HG02970 (cell line): Measurements from ENCODE around the gene FNDC11.

Source experiments
- ATAC-seq: cut with Tn5 transposase; IDR thresholded peaks from one replicate; pipeline ENCODE4 v1.9.1; 2021; ENCODE audit warnings: mild to moderate bottlenecking, moderate library complexity, moderate number of reproducible peaks; ENCODE audit not compliant: unreplicated experiment, low FRiP score

FNDC11 gene

DNA sequence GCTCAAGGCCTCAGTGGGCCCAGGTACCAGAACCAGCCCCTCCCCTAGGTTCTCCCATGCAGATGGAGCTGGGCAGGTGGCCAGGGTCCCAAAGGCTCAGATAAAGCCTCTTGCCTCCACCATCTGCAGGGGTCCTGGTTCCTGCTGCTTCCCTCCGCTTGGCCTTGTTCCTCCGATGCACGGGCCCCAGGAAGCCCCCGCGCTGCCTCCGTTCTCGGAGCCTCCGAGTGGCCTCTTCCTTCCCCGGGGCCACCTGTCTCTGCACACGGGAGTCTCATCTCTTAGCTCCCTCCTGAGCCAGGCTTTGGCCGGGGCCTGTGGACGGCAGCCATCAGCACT is 14.9 kb upstream of the FNDC11 start:
- no peak for ATAC-seq

- no peak for ATAC-seq
Measured at GRCh38 chr20:63539441-63540370, 14.3 kb upstream of the FNDC11 start.

GRCh38 chr20:63540417-63541186 is 13.4 kb upstream of the FNDC11 start:
- no peak for ATAC-seq

- no peak for ATAC-seq
Measured at GRCh38 chr20:63541371-63541770, 12.6 kb upstream of the FNDC11 start.

- ATAC-seq, result no peak
Measured at GRCh38 chr20:63542031-63542559, 11.9 kb upstream of the FNDC11 start.

- ATAC-seq, result no peak
Measured at GRCh38 chr20:63542696-63543095, 11.3 kb upstream of the FNDC11 start.

GRCh38 chr20:63543131-63543530 is 10.8 kb upstream of the FNDC11 start:
- ATAC-seq, result no peak

DNA sequence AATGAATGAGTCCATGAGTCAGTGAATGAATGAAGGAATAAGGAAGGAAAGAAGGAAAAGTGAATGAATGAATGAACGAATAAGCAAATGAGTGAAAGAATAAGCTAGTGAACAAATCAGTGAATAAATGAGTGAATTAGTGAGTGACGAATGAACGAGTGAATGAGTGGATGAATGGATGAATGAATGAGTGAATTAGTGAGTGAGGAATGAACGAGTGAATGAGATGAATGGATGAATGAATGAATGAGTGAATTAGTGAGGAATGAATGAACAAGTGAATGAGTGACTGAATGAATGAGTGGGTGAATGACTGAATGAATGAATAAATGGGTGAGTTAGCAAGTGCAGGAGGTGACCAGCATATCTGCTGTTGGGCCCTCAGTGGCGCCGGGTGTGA is 10.2 kb upstream of the FNDC11 start:
- ATAC-seq, result no peak

GRCh38 chr20:63544241-63544957 is 9.6 kb upstream of the FNDC11 start:
- ATAC-seq, result no peak

DNA sequence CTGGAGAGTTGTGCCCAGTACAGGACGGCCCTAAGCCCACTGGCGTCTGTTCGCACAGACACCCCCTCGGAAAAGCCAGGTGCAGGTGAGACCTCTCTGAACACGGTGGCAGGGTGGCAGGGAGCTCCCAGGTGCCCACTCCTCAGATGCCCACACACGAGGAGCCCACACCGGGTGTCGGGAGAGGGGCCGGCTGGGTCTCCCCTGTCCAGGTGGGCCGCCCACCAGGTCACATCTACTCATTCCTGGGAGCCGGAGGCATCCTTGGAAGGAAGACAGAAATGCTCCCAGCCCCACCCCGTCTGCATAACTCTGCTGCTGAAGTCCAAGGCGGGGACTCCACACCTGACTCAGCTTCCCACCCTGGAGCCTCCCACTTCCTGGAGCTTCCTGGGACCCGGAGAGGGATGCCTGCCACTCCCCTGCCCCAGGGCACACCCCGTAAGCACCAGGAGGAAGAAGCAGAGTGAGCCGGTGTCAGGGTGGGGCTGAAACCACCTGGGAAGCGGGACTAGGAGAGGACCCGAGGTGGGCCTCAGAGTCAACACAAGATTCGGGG is 8.9 kb upstream of the FNDC11 start:
- ATAC-seq, result no peak

DNA sequence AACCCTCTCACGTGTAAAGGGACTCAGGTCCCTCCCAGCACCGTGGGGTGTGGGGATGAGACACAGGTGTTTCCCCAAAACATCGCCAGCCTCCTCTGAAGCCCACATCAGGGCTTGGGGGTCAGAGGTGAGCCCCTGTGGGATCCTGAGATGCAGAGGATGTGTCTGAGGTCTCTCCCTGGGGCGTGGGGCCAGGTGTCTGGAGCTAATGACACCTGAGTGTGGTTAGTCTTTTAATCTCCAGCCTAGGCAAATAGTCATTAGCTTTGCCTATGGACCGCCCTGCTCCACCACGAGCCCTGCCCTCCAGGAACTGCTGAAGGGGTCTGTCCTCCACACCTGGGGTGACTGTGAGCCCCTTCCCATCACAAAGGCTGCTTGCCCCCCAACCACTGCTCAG is 8.1 kb upstream of the FNDC11 start:
- ATAC-seq, result no peak

DNA sequence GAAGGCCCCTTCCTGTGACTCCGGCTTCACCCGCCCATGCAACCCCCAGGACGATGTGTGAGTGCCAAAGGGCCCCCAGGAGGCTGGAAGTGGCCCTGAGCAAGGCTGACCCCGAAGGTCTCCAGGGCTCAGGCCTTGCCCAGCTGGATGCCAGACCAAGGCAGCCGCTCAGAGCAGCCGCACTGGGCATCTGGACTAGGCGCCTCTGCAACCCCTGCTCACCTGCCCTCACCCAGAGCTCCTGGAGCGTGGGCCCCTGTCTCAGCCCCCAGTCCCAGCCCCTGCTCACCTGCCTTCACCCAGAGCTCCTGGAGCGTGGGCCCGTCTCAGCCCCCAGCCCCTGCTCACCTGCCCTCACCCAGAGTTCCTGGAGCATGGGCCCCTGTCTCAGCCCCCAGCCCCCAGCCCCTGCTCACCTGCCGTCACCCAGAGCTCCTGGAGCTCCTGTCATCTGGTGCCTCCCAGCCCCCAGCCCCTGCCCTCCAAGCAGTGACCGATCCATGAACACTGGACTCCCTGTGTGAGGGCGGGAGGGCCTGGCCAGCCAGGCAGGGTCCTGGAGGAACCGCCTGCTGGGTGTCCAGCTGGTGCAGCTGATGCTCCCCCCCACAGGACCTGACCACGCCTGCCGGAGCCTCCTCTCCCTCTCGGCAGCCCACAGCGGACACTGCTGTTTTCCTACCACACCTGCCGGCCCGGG is 7.6 kb upstream of the FNDC11 start:
- no peak for ATAC-seq

GRCh38 chr20:63546956-63547724 is 6.8 kb upstream of the FNDC11 start:
- no peak for ATAC-seq

- ATAC-seq, result no peak
Measured at GRCh38 chr20:63547725-63548480, 6.1 kb upstream of the FNDC11 start, which contains the start of gene SRMS. TSS of gene SRMS (minus strand) at chr20:63547749. CDS start at chr20:63547463, 286 bp downstream.

GRCh38 chr20:63548542-63548941 is 5.4 kb upstream of the FNDC11 start:
- ATAC-seq, result no peak

GRCh38 chr20:63549019-63549418 is 4.9 kb upstream of the FNDC11 start:
- ATAC-seq, result no peak

GRCh38 chr20:63549679-63550282 is 4.2 kb upstream of the FNDC11 start:
- no peak for ATAC-seq

DNA sequence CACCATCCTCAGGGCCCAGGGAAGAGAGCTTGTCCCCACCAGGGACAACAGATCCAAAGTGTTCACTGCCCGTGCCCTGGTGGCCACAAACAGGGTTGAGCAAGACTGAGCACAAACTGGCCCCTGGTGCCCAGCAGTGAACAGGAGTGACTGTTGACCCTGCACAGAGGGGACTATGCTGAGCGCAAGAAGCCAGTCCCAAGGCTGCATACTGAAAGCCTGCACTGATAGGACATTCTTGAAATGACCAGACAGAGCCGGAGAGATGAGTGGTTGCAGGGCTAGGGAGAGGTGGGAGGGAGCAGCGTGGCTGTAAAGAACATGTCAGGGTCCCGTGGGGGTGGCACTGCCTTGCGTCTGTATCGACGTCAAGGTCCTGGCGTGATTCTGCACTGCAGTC is 2.9 kb upstream of the FNDC11 start:
- ATAC-seq, result no peak
